CD4-positive, alpha-beta T cell (primary cell): Measurements from ENCODE around the gene RAI1. TPM values are rescaled to one million over a fixed set of nuclear protein-coding genes. Genes with fewer than 3 reads are reported as not detected.

Experiments
- ATAC-seq: fragments of 200-7000 bp; cut with Tn5 transposase; one replicate; pipeline ENCODE4 v1.10.0; 2022; ENCODE audit warnings: mild to moderate bottlenecking; ENCODE audit not compliant: poor library complexity
- CTCF ChIA-PET: fragments of 350-600 bp; sonication (Branson Sonifier 250); formaldehyde crosslinking; loops from one replicate; lab custom pipeline; 2021; ENCODE audit warnings: antibody characterized with exemption, inconsistent platforms; lab: Charles Lee
- POLR2A ChIA-PET: fragments of 350-600 bp; sonication (Branson Sonifier 250); formaldehyde crosslinking; loops from one replicate; lab custom pipeline; 2021; ENCODE audit warnings: antibody characterized with exemption, inconsistent platforms; lab: Charles Lee
- DNase-seq, 14 experiments: peaks; one replicate each; pipeline ENCODE4 v3.0.0-alpha.2; 2013 to 2020; ENCODE audit warnings: mixed read lengths in 2 of 14
- H3K27ac ChIP-seq, 2 donors: one replicate each; pipeline versions ENCODE4 v1.5.1 to v1.7.0; 2013; ENCODE audit warnings: low read length in 2 of 2, low read depth in 1 of 2, mild to moderate bottlenecking in 1 of 2
- H3K27me3 ChIP-seq, 2 experiments: 1 replicate in 1 of 2; 2 replicates in 1 of 2; pipeline versions ENCODE4 v1.6.1 to v1.7.0; 2013; ENCODE audit warnings: low read length in 2 of 2, control low read depth in 1 of 2, mild to moderate bottlenecking in 1 of 2, moderate library complexity in 1 of 2; ENCODE audit not compliant: insufficient read depth in 2 of 2, control insufficient read depth in 1 of 2
- H3K36me3 ChIP-seq: one replicate; pipeline ENCODE4 v1.6.1; 2013; ENCODE audit warnings: low read length, control low read depth; ENCODE audit not compliant: insufficient read depth
- H3K4me1 ChIP-seq: one replicate; pipeline ENCODE4 v1.6.1; 2013; ENCODE audit warnings: low read length, control low read depth; ENCODE audit not compliant: insufficient read depth
- H3K4me3 ChIP-seq: one replicate; pipeline ENCODE4 v1.5.1; 2013; ENCODE audit warnings: mild to moderate bottlenecking, low read length, moderate library complexity
- H3K9me3 ChIP-seq, 2 experiments: 1 replicate in 1 of 2; 2 replicates in 1 of 2; pipeline versions ENCODE4 v1.6.1 to v1.7.0; 2013; ENCODE audit warnings: low read length in 2 of 2, mild to moderate bottlenecking in 2 of 2, control low read depth in 1 of 2, moderate library complexity in 1 of 2; ENCODE audit not compliant: control insufficient read depth in 1 of 2, insufficient read depth in 1 of 2
- H3K27ac Mint-ChIP-seq: one replicate; pipeline ENCODE4 v1.8.0; 2020; ENCODE audit warnings: mixed read lengths
- H3K27me3 Mint-ChIP-seq: one replicate; pipeline ENCODE4 v1.8.0; 2021; ENCODE audit warnings: mixed read lengths
- H3K36me3 Mint-ChIP-seq: one replicate; pipeline ENCODE4 v1.8.0; 2021; ENCODE audit warnings: low read depth, mixed read lengths
- H3K4me1 Mint-ChIP-seq: one replicate; pipeline ENCODE4 v1.8.0; 2021; ENCODE audit warnings: low read depth, mixed read lengths
- H3K4me3 Mint-ChIP-seq: one replicate; pipeline ENCODE4 v1.8.0; 2020; ENCODE audit warnings: mild to moderate bottlenecking, mixed read lengths
- H3K9me3 Mint-ChIP-seq: one replicate; pipeline ENCODE4 v1.8.0; 2020; ENCODE audit warnings: mixed read lengths
- CTCF ChIP-seq: fragments of 200-600 bp; IDR thresholded peaks from one replicate; pipeline ENCODE4 v1.8.0; 2022; ENCODE audit warnings: antibody characterized with exemption, mild to moderate bottlenecking
- intact Hi-C, 2 experiments: fragments of 100-400 bp; cut with DNase I in 1 of 2; cut with micrococcal nuclease in 1 of 2; formaldehyde crosslinking; loops; one replicate each; pipeline versions ENCODE4 v1.15.1 to v1.9.0; 2023 to 2025; cut with DNase I, micrococcal nuclease
- total RNA-seq, 174 experiments: library from RNA in 2 of 174; stranded (reverse) in 2 of 174; gene quantifications; one replicate each; pipeline ENCODE4 v1.2.3 and lab custom pipeline; 2021 to 2026

The RAI1 gene
- total RNA-seq, 2 experiments from 2014 or later = 19.3 to 25.2 TPM

- H3K9me3 Mint-ChIP-seq = no peaks in the 10 kb centered on the region
- peaks cover 16% of the 10 kb centered on the region for H3K4me1 ChIP-seq
- no peak overlapping the region for H3K4me3 Mint-ChIP-seq
- no peaks in the 10 kb centered on the region for H3K36me3 Mint-ChIP-seq
- ChIA-PET POLR2A (no interaction called here), CTCF (no interaction called here)
- no peak for TF ChIP-seq CTCF
- H3K36me3 ChIP-seq = peaks cover 2% of the 10 kb centered on the region
- intact Hi-C loops = loop anchor here in 1 of 2 experiments (5.0 kb wide), 1 partner anchor 42 kb away; no protein-coding TSS in a partner anchor
- H3K4me1 Mint-ChIP-seq = peaks cover 23% of the 10 kb centered on the region
- no peaks in the 10 kb centered on the region for H3K27me3 Mint-ChIP-seq
- no peak overlapping the region for H3K27ac Mint-ChIP-seq
- H3K27ac ChIP-seq = no peak overlapping the region
- no peaks in the 10 kb centered on the region for H3K27me3 ChIP-seq
- no peak for ATAC-seq
- no peaks in the 10 kb centered on the region for H3K9me3 ChIP-seq
- H3K4me3 ChIP-seq = no peak overlapping the region
- DNase-seq = no peak
Observed at GRCh38 chr17:17730250-17730935, 49.1 kb downstream of the RAI1 start.

GRCh38 chr17:17732444-17732843 is 51.2 kb downstream of the RAI1 start:
- H3K27ac Mint-ChIP-seq = no peak overlapping the region
- intact Hi-C loops = loop anchor here in 1 of 2 experiments (5.0 kb wide), 1 partner anchor 40 kb away; no protein-coding TSS in a partner anchor
- Histone ChIP-seq H3K27ac (no peak overlapping the region), H3K4me3 (no peak overlapping the region), H3K36me3 (peaks cover 2% of the 10 kb centered on the region), H3K27me3 (no peaks in the 10 kb centered on the region), H3K4me1 (peaks cover 17% of the 10 kb centered on the region), H3K9me3 (no peaks in the 10 kb centered on the region)
- ChIA-PET CTCF (no interaction called here), POLR2A (no interaction called here)
- no peaks in the 10 kb centered on the region for H3K36me3 Mint-ChIP-seq
- H3K4me3 Mint-ChIP-seq = no peak overlapping the region
- no peaks in the 10 kb centered on the region for H3K9me3 Mint-ChIP-seq
- H3K27me3 Mint-ChIP-seq = no peaks in the 10 kb centered on the region
- ATAC-seq (no peak), DNase-seq (no peak)
- TF ChIP-seq CTCF = no peak
- H3K4me1 Mint-ChIP-seq = peaks cover 23% of the 10 kb centered on the region

DNA sequence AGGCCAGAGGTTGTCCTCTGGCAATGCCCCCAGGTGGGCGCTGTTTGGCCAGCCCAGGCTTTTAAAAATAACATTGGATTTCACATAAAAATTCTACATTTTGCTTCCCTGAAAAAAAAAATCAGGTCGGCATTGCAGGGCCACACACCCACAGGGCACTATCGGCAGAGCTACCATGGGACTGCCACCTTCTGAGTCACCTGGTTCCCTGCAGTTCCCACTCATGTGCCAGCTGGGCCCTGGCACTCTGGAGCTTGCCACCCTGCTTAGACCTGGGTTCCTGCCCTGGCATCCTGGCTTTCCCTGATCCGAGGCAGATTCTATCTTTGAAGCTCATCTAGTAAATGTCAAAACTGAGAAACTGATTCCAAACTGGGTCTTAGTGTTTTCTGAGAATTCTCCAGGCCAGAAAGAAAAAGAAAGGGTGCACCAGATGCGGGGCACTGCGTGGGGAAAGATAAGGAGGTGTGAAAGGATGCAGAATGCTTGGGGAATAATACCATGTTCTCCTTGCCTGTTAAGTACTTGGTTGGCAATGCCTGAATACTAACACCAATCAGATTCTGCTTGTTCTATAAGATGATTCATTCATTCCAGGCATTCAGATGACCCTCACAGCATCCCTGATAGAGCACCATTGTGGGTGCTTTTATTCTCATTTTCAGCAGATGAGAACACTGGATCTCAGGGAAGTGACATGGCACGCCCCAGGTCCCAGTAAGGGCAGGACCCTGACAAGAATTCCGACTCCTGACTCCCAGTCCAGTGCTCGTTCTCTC is 51.8 kb downstream of the RAI1 start:
- H3K27ac Mint-ChIP-seq = no peak overlapping the region
- Histone ChIP-seq H3K9me3 (no peaks in the 10 kb centered on the region), H3K4me1 (peaks cover 23% of the 10 kb centered on the region), H3K4me3 (no peak overlapping the region), H3K36me3 (peaks cover 2% of the 10 kb centered on the region), H3K27ac (no peak overlapping the region), H3K27me3 (no peaks in the 10 kb centered on the region)
- ATAC-seq (no peak), DNase-seq (no peak)
- no peaks in the 10 kb centered on the region for H3K36me3 Mint-ChIP-seq
- POLR2A ChIA-PET = no interaction called here
- H3K9me3 Mint-ChIP-seq = no peaks in the 10 kb centered on the region
- CTCF ChIA-PET = no interaction called here
- H3K4me1 Mint-ChIP-seq = peaks cover 23% of the 10 kb centered on the region
- no peaks in the 10 kb centered on the region for H3K27me3 Mint-ChIP-seq
- TF ChIP-seq CTCF = no peak
- no peak overlapping the region for H3K4me3 Mint-ChIP-seq
- intact Hi-C loops = loop anchor here in 1 of 2 experiments (5.0 kb wide), 1 partner anchor 39 kb away; no protein-coding TSS in a partner anchor
